ENCODE results near the gene PTPN21.

PTPN21 gene

DNA sequence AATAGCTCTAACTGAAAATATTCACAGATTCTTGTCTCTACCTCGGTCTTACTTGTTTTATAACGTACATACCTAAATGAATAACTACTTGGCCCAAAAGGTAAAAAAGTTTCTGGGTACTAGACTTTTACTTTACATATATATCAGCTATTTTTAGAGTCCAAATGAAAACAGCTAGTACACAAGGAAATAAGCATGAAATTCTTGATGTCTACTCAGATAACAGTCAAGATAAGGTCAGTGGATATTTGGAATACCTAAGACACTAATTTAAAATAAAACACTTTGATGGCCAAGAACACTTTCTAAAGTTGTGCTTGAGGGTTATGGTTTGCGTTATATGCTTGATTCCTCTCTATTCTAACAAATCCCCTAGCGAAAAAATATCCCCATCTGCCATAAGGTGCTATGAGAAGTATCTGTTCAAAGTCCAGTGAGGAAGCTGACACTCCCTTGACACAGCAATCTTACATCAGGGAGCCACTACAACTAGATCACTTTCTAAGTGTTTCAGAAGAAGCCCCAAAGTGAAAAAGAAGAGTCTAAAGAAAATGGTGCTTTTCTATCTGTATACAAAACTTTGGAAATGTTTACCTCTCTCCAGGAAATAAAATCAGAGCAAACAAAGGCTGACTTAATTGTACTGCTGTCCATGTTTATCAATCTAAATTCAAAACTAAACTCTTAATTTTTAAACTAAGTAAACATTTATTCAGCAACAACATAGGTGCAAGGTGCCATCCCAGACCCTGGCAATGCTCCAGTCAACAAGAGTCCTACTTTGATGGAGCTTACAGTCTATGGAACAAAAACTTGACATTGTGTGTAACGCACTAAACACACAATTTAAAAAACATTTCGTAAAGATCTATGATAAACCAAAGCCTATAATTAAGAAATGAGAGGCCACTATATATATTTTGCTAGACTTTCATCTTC is 11.7 kb downstream of the PTPN21 start:
- Histone ChIP-seq H3K9me2 (replicated peaks; ENCODE audit: insufficient read depth, low read length) (no peaks in the 10 kb centered on the region), H3K4me2 (ENCODE audit: low read depth, low read length) (no peak overlapping the region), H3K9ac (ENCODE audit: low read length) (no peak overlapping the region), H3K27me3 (replicated peaks; ENCODE audit: insufficient read depth, low read length) (no peaks in the 10 kb centered on the region), H3F3A (ENCODE audit: insufficient read depth, low read length) (no peaks in the 10 kb centered on the region), H3K4me3 (ENCODE audit: low read length) (no peak overlapping the region), H3K9me3 (replicated peaks; ENCODE audit: insufficient read depth, low read length) (no peaks in the 10 kb centered on the region), H3K4me1 (ENCODE audit: low read length) (no peaks in the 10 kb centered on the region), H4K20me1 (ENCODE audit: insufficient read depth, low read length) (no peaks in the 10 kb centered on the region), H3K27ac (ENCODE audit: low read length) (no peak overlapping the region), H2AFZ (ENCODE audit: low read length) (no peak overlapping the region), H3K36me3 (replicated peaks; ENCODE audit: insufficient read depth, low read length) (no peaks in the 10 kb centered on the region), H3K79me2 (ENCODE audit: low read length) (no peaks in the 10 kb centered on the region)
- DNase-seq: no peak
- no peak for TF ChIP-seq EZH2phosphoT487 (IDR thresholded peaks at IDR 0.05; ENCODE audit: low read length)
- TF ChIP-seq, protein P1, sequence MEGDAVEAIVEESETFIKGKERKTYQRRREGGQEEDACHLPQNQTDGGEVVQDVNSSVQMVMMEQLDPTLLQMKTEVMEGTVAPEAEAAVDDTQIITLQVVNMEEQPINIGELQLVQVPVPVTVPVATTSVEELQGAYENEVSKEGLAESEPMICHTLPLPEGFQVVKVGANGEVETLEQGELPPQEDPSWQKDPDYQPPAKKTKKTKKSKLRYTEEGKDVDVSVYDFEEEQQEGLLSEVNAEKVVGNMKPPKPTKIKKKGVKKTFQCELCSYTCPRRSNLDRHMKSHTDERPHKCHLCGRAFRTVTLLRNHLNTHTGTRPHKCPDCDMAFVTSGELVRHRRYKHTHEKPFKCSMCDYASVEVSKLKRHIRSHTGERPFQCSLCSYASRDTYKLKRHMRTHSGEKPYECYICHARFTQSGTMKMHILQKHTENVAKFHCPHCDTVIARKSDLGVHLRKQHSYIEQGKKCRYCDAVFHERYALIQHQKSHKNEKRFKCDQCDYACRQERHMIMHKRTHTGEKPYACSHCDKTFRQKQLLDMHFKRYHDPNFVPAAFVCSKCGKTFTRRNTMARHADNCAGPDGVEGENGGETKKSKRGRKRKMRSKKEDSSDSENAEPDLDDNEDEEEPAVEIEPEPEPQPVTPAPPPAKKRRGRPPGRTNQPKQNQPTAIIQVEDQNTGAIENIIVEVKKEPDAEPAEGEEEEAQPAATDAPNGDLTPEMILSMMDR (IDR thresholded peaks at IDR 0.05; ENCODE audit: low read length): no peak
- TF ChIP-seq EZH2 (optimal IDR thresholded peaks at IDR 0.05; ENCODE audit: low read depth, low read length): no peak

DNA sequence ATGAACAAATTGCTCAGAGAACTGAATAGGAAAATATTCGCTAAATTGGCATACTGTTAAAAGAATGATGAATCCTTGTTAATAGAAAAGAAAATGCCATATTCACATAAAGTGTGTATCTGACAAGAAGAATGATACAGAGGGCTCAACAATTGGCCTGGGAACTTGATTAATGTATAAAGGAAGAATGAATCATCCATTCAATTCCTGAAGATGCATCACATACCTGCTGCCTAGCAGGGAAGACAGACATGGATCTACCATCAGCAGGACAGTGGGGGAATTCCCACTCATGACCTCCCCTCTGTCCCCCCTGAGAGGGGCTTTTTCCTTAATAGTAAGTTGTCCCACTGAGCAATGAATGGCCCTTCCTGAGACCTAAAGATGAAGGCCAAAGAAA is 13.5 kb downstream of the PTPN21 start:
- Histone ChIP-seq H3K4me1 (ENCODE audit: low read length) (no peaks in the 10 kb centered on the region), H3K9ac (ENCODE audit: low read length) (no peak overlapping the region), H3K9me2 (replicated peaks; ENCODE audit: insufficient read depth, low read length) (no peaks in the 10 kb centered on the region), H3K27ac (ENCODE audit: low read length) (no peak overlapping the region), H4K20me1 (ENCODE audit: insufficient read depth, low read length) (no peaks in the 10 kb centered on the region), H3K36me3 (replicated peaks; ENCODE audit: insufficient read depth, low read length) (no peaks in the 10 kb centered on the region), H2AFZ (ENCODE audit: low read length) (no peak overlapping the region), H3K9me3 (replicated peaks; ENCODE audit: insufficient read depth, low read length) (no peaks in the 10 kb centered on the region), H3K79me2 (ENCODE audit: low read length) (no peaks in the 10 kb centered on the region), H3K4me3 (ENCODE audit: low read length) (no peak overlapping the region), H3F3A (ENCODE audit: insufficient read depth, low read length) (no peaks in the 10 kb centered on the region), H3K4me2 (ENCODE audit: low read depth, low read length) (no peak overlapping the region), H3K27me3 (replicated peaks; ENCODE audit: insufficient read depth, low read length) (no peaks in the 10 kb centered on the region)
- no peak for DNase-seq
- TF ChIP-seq EZH2phosphoT487 (IDR thresholded peaks at IDR 0.05; ENCODE audit: low read length) (no peak), EZH2 (optimal IDR thresholded peaks at IDR 0.05; ENCODE audit: low read depth, low read length) (no peak)
- TF ChIP-seq, protein P1 (IDR thresholded peaks at IDR 0.05; ENCODE audit: low read length): no peak

DNA sequence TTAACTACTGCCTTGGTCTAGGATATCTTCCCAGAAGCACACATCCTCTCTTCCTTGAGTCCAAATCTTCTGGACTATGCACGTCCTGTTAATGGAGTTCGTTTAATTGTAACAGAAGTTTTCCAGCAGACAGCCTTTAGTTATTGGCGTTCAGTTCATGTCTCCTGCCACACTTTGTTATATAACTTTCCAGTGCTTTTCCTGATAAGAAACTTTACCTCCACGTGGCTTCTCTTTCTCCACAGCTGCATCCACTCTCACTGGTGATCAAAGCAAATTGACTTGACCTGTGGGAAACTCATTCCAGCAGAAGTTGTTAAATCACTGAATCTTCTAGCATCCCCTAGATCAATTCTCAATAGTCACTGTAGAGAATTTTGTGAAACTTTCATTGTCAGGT is 19.0 kb downstream of the PTPN21 start:
- no peaks in the 10 kb centered on the region for H3K27me3 ChIP-seq (replicated peaks; ENCODE audit: insufficient read depth, low read length)
- H3K79me2 ChIP-seq (ENCODE audit: low read length): no peaks in the 10 kb centered on the region
- no peaks in the 10 kb centered on the region for H3K4me1 ChIP-seq (ENCODE audit: low read length)
- no peaks in the 10 kb centered on the region for H4K20me1 ChIP-seq (ENCODE audit: insufficient read depth, low read length)
- H3K9me3 ChIP-seq (replicated peaks; ENCODE audit: insufficient read depth, low read length): no peaks in the 10 kb centered on the region
- no peak for DNase-seq
- TF ChIP-seq EZH2 (optimal IDR thresholded peaks at IDR 0.05; ENCODE audit: low read depth, low read length) (no peak), EZH2phosphoT487 (IDR thresholded peaks at IDR 0.05; ENCODE audit: low read length) (no peak)
- TF ChIP-seq, protein P1 (IDR thresholded peaks at IDR 0.05; ENCODE audit: low read length): no peak
- H2AFZ ChIP-seq (ENCODE audit: low read length): no peak overlapping the region
- no peaks in the 10 kb centered on the region for H3K36me3 ChIP-seq (replicated peaks; ENCODE audit: insufficient read depth, low read length)
- H3K9me2 ChIP-seq (replicated peaks; ENCODE audit: insufficient read depth, low read length): no peaks in the 10 kb centered on the region
- H3K9ac ChIP-seq (ENCODE audit: low read length): no peak overlapping the region
- no peak overlapping the region for H3K4me3 ChIP-seq (ENCODE audit: low read length)
- no peaks in the 10 kb centered on the region for H3F3A ChIP-seq (ENCODE audit: insufficient read depth, low read length)
- H3K4me2 ChIP-seq (ENCODE audit: low read depth, low read length): no peak overlapping the region
- no peak overlapping the region for H3K27ac ChIP-seq (ENCODE audit: low read length)

All from MM.1S (cell line).